ENCODE data around the gene CBFA2T2. TPM values are rescaled to one million over a fixed set of nuclear protein-coding genes. Genes with fewer than 3 reads are reported as not detected.
A peak's percentile ranks its signal among the peaks of the same experiment; 100 is the strongest.
"Not testable (repeated sequence)": the region's sequence is repeated elsewhere in the genome, so short reads cannot be mapped to it uniquely, and the experiment has no call there.

Gene CBFA2T2
- total and polyA plus RNA-seq, 5 donors, result 5.6 to 13.9 (median 12.0) TPM

- DNase-seq, result peak; percentile 44 to 82 (median 67)
- H3K9me3 ChIP-seq (ENCODE audit: control insufficient read depth, low read length), result no peaks in the 10 kb centered on the region
- no peaks in the 10 kb centered on the region for H3K4me1 ChIP-seq (ENCODE audit: control insufficient read depth, insufficient read depth, low read length)
- H3K27me3 ChIP-seq (ENCODE audit: control insufficient read depth, insufficient read depth), result no peaks in the 10 kb centered on the region
- H3K4me3 ChIP-seq (ENCODE audit: low read length), result no peak overlapping the region
- intact Hi-C loops (cut with DNase I), result no loop called here
- peak in 1 of 2 donors; percentile 70 for ATAC-seq
- WGBS, result 65% methylated on average over 8 of the region's 8 CpGs
- H3K27ac ChIP-seq (ENCODE audit: low read length), result no peak overlapping the region
Measured at GRCh38 chr20:33697129-33697528, 207.2 kb downstream of the CBFA2T2 start.

- H3K4me1 ChIP-seq (ENCODE audit: control insufficient read depth, insufficient read depth, low read length); intact Hi-C loops (cut with DNase I); H3K9me3 ChIP-seq (ENCODE audit: control insufficient read depth, low read length); H3K27ac ChIP-seq (ENCODE audit: low read length); ATAC-seq; H3K4me3 ChIP-seq (ENCODE audit: low read length); H3K27me3 ChIP-seq (ENCODE audit: control insufficient read depth, insufficient read depth): not testable (repeated sequence)
- WGBS, result 94% methylated on average over 20 of the region's 27 CpGs
- peak in 1 of 3 donors; percentile 47 for DNase-seq
Measured at GRCh38 chr20:33698966-33699365, 209.1 kb downstream of the CBFA2T2 start.

Other genes with a start within 250 kb of the CBFA2T2 start
- gene BPIFB1, start 206.9 kb upstream of the CBFA2T2 start, total RNA-seq, result not detected
- gene BPIFB1, start 206.9 kb upstream of the CBFA2T2 start, polyA plus RNA-seq, result not detected
- 10 to 100 TPM; 22.4 to 27.0 (median 24.6) TPM for gene CDK5RAP1, start 88.6 kb upstream of the CBFA2T2 start, total RNA-seq
- gene CDK5RAP1, start 88.6 kb upstream of the CBFA2T2 start, polyA plus RNA-seq, result 26.0 TPM
- gene SNTA1, start 46.3 kb upstream of the CBFA2T2 start, total RNA-seq, result 100 to 1,000 TPM; 160 to 207 (median 170) TPM
- 221 TPM for gene SNTA1, start 46.3 kb upstream of the CBFA2T2 start, polyA plus RNA-seq
- not detected for gene C20orf144, start 172.2 kb downstream of the CBFA2T2 start, total RNA-seq
- gene C20orf144, start 172.2 kb downstream of the CBFA2T2 start, polyA plus RNA-seq, result 0.05 TPM
- under 1 TPM; 0.29 to 0.71 (median 0.32) TPM for gene ACTL10, start 176.8 kb downstream of the CBFA2T2 start, total RNA-seq
- gene ACTL10, start 176.8 kb downstream of the CBFA2T2 start, polyA plus RNA-seq, result 0.27 TPM
- gene NECAB3, start 184.3 kb downstream of the CBFA2T2 start, total RNA-seq, result 10 to 100 TPM; 55.4 to 61.3 (median 57.0) TPM
- gene NECAB3, start 184.3 kb downstream of the CBFA2T2 start, polyA plus RNA-seq, result 57.4 TPM
- gene E2F1, start 196.3 kb downstream of the CBFA2T2 start, total RNA-seq, result 1 to 10 TPM in 2 of 4 donors, under 1 TPM in 2; 0.45 to 2.2 (median 1.0) TPM
- 0.52 TPM for gene E2F1, start 196.3 kb downstream of the CBFA2T2 start, polyA plus RNA-seq
- 10 to 100 TPM in 3 of 4 donors, 1 to 10 TPM in 1; 8.0 to 12.9 (median 11.2) TPM for gene PXMP4, start 230.2 kb downstream of the CBFA2T2 start, total RNA-seq
- 4.2 TPM for gene PXMP4, start 230.2 kb downstream of the CBFA2T2 start, polyA plus RNA-seq
- 1 to 10 TPM; 1.5 to 2.2 (median 1.8) TPM for gene ZNF341, start 241.9 kb downstream of the CBFA2T2 start, total RNA-seq
- gene ZNF341, start 241.9 kb downstream of the CBFA2T2 start, polyA plus RNA-seq, result 2.0 TPM

Measured in right cardiac atrium (tissue), 5 donors.